Ovary (tissue), 9 donors: ENCODE results near the gene MECR. TPM values are rescaled to one million over a fixed set of nuclear protein-coding genes. Genes with fewer than 3 reads are reported as not detected.

Experiments
- DNase-seq, 5 donors: peaks; one replicate each; pipeline ENCODE4 v3.0.0-alpha.2; 2019 to 2020
- H3K27ac ChIP-seq, 2 donors: fragments of 200-600 bp; one replicate each; pipeline versions ENCODE4 v1.5.1 to v1.8.0; 2019 to 2022
- H3K27me3 ChIP-seq: fragments of 200-600 bp; one replicate; pipeline ENCODE4 v1.8.0; 2022
- H3K36me3 ChIP-seq: fragments of 200-600 bp; sonication (generic); one replicate; pipeline ENCODE4 v1.5.1; 2019
- H3K4me1 ChIP-seq: one replicate; pipeline ENCODE4 v1.8.1; 2013; ENCODE audit warnings: mild to moderate bottlenecking, moderate library complexity; ENCODE audit not compliant: insufficient read depth
- H3K4me3 ChIP-seq: fragments of 200-600 bp; sonication (generic); one replicate; pipeline ENCODE4 v1.5.1; 2017
- H3K9me3 ChIP-seq, 2 donors: fragments of 200-600 bp in 1 of 2; sonication (generic) in 1 of 2; one replicate each; pipeline versions ENCODE4 v1.5.1 to v1.8.1; 2013 to 2019; ENCODE audit warnings: mild to moderate bottlenecking in 1 of 2, moderate library complexity in 1 of 2
- EP300 ChIP-seq: sonication (generic); formaldehyde crosslinking; IDR thresholded peaks from one replicate; pipeline ENCODE4 v1.6.1; 2017; ENCODE audit warnings: antibody characterized with exemption
- POLR2A ChIP-seq: fragments of 450-650 bp; IDR thresholded peaks from one replicate; pipeline ENCODE4 v1.6.1; 2017; ENCODE audit warnings: antibody characterized with exemption, mild to moderate bottlenecking, moderate library complexity
- WGBS, 3 donors: extraction: QIAGEN DNeasy Blood & Tissue Kit in 1 of 3; methylation state at CpG; one replicate each; pipeline versions ENCODE4 v1.1.5 to v1.1.7; 2013 to 2017; 5-methylcytosine and 5-hydroxymethylcytosine counted together
- intact Hi-C, 4 donors: fragments of 100-400 bp; cut with DNase I; formaldehyde crosslinking; loops; one replicate each; pipeline versions ENCODE4 v1.11.0 to v1.15.1; 2022 to 2023
- polyA plus RNA-seq, 2 donors: library from polyadenylated mRNA; stranded (reverse); fragments of 200-250 nt in 1 of 2; fragments of 350-450 nt in 1 of 2; fragmentation: Illumina TruSeq in 1 of 2; extraction: RNeasy Lipid Tissue Mini Kit (QIAGEN cat#74804) in 1 of 2; gene quantifications; one replicate each; pipeline ENCODE4 v1.2.3, GENCODE V29; 2013 to 2014
- total RNA-seq, 7 donors: library from RNA; depleted of rRNA in 2 of 7; stranded (reverse); fragments of >200 nt in 2 of 7; fragmentation: NEBNext Ultra II Directional in 3 of 7; extraction: Animal tissue kit (Norgen Biotek cat#: 25700) in 3 of 7; gene quantifications; one replicate each; pipeline versions ENCODE4 v1.1.0 to v1.2.4, GENCODE V29; 2016 to 2023
- TF ChIP-seq, protein P1 (sequence below), 3 donors: fragments of 450-650 bp in 2 of 3; fragments of 200-600 bp in 1 of 3; IDR thresholded peaks; one replicate each; pipeline versions ENCODE4 v1.5.1 to v1.8.0; 2016 to 2022; ENCODE audit warnings: antibody characterized with exemption in 3 of 3, mild to moderate bottlenecking in 1 of 3
- donor health status: DM: no; HTN: no; CAD: no; lungs with moderate emphysema.
- donor health status: DM: no; HTN: no; CAD: no.
- donor health status: Bipolar disorder and iron deficiency.
- donor health status: DM: yes; HTN: yes; CAD: no.
- donor health status: DM: no; HTN: no; CAD: no.
- donor health status: DM: yes; HTN: yes; CAD: no.

MECR gene
- total and polyA plus RNA-seq, 9 donors: 11.9 to 33.9 (median 20.2) TPM

DNA sequence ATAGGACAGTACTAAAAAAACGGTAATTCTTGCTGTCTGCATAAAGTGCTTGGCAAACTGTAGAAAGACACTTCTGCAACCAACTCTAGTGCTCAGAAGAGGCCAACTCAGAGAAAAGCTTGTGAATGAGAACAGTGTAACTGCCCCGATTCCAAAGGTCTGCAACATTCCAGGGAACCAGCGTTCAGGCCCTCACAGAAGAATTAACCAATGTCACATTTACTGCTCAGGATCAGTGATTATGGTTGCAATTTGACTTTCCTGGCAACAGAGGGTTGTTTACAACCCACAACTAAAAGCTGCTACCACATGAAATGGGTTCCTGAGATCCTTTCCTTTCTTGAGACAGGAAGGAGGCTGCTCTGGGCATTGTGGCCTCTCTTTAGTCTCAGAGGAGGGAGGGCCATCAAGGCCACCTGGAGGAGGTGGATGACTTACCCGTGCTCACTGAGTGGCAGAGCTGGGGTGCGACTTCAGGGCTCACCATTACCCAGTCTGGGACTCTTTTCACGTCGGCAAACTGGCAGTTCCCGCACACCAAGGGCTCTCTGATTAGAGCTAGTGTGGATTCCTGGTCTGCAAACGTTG is 64.3 kb downstream of the MECR start:
- Histone ChIP-seq H3K4me3 (no peak overlapping the region), H3K4me1 (peaks cover 8% of the 10 kb centered on the region), H3K27me3 (no peaks in the 10 kb centered on the region), H3K36me3 (no peaks in the 10 kb centered on the region), H3K9me3 (no peaks in the 10 kb centered on the region), H3K27ac (no peak overlapping the region)
- 58 to 61% (median 60%) methylated on average over 9 of the region's 9 CpGs for WGBS, 3 donors
- no peak for DNase-seq
- TF ChIP-seq POLR2A (no peak), EP300 (no peak)
- TF ChIP-seq, protein P1, sequence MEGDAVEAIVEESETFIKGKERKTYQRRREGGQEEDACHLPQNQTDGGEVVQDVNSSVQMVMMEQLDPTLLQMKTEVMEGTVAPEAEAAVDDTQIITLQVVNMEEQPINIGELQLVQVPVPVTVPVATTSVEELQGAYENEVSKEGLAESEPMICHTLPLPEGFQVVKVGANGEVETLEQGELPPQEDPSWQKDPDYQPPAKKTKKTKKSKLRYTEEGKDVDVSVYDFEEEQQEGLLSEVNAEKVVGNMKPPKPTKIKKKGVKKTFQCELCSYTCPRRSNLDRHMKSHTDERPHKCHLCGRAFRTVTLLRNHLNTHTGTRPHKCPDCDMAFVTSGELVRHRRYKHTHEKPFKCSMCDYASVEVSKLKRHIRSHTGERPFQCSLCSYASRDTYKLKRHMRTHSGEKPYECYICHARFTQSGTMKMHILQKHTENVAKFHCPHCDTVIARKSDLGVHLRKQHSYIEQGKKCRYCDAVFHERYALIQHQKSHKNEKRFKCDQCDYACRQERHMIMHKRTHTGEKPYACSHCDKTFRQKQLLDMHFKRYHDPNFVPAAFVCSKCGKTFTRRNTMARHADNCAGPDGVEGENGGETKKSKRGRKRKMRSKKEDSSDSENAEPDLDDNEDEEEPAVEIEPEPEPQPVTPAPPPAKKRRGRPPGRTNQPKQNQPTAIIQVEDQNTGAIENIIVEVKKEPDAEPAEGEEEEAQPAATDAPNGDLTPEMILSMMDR (IDR thresholded peaks at IDR 0.05): no peak
- intact Hi-C loops: no loop called here

GRCh38 chr1:29164588-29164987 is 66.1 kb downstream of the MECR start:
- TF ChIP-seq, protein P1 (IDR thresholded peaks at IDR 0.05): no peak
- TF ChIP-seq EP300 (no peak), POLR2A (no peak)
- 88 to 95% (median 93%) methylated on average over 4 of the region's 4 CpGs for WGBS, 3 donors
- Histone ChIP-seq H3K4me3 (no peak overlapping the region), H3K9me3 (no peaks in the 10 kb centered on the region), H3K4me1 (peaks cover 2% of the 10 kb centered on the region), H3K27ac (no peak overlapping the region), H3K36me3 (no peaks in the 10 kb centered on the region), H3K27me3 (no peaks in the 10 kb centered on the region)
- intact Hi-C loops: no loop called here
- DNase-seq: no peak

DNA sequence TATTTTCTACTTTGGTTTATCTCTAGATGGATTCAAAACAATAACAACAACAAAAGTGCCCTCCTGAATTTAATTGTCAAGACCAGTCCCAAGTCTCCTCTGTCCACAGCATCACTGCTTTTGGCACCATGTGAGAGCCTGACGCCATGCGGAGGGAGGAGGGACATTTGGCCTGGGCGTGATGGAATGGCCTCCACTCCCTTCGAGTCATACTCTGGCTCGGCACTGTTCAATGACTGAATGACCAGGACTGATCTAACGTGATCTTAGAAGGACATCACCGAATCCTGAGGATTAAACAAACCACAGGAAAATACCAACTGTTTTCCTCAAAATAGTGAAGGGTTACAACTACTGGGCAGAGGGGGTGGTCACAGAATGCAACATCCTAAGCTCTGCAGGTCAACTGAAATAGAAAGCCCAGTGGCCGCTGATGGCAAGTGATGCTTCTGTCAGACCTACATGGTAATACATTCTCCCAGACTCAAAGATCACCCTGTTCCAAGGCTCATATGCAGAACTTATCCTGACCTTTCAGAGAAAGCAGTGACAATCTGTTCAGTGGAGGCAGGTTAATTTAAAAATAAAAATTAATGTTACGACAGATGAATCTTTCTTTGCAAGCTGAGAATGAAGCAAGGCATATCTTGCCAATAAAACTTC is 68.1 kb downstream of the MECR start:
- no peak for DNase-seq
- H3K27ac ChIP-seq: no peak overlapping the region
- 79 to 84% (median 81%) methylated on average over 9 of the region's 9 CpGs for WGBS, 3 donors

GRCh38 chr1:29162025-29162424 is 68.7 kb downstream of the MECR start:
- TF ChIP-seq, protein P1 (IDR thresholded peaks at IDR 0.05): no peak
- no peak for TF ChIP-seq EP300
- no peak for TF ChIP-seq POLR2A
- WGBS, 3 donors: 77 to 81% (median 81%) methylated on average over 4 of the region's 4 CpGs
- intact Hi-C loops: no loop called here
- no peaks in the 10 kb centered on the region for H3K36me3 ChIP-seq
- no peaks in the 10 kb centered on the region for H3K27me3 ChIP-seq
- no peak overlapping the region for H3K4me3 ChIP-seq
- no peak for DNase-seq
- H3K9me3 ChIP-seq: no peaks in the 10 kb centered on the region
- H3K27ac ChIP-seq: no peak overlapping the region
- H3K4me1 ChIP-seq: peaks cover 2% of the 10 kb centered on the region

More for the DNA sequence above, 68.1 kb downstream of the MECR start:
- no peak overlapping the region for H3K4me3 ChIP-seq
- intact Hi-C loops: no loop called here
- H3K4me1 ChIP-seq: peaks cover 2% of the 10 kb centered on the region
- H3K36me3 ChIP-seq: no peaks in the 10 kb centered on the region
- H3K9me3 ChIP-seq: no peaks in the 10 kb centered on the region
- no peaks in the 10 kb centered on the region for H3K27me3 ChIP-seq
- TF ChIP-seq EP300 (no peak), POLR2A (no peak)
- TF ChIP-seq, protein P1 (IDR thresholded peaks at IDR 0.05): no peak
